T-cell (primary cell): ENCODE results near the gene PSMC3. TPM values are rescaled to one million over a fixed set of nuclear protein-coding genes. Genes with fewer than 3 reads are reported as not detected.

Experiments used
- ATAC-seq, 4 experiments: fragments of 200-7000 bp in 3 of 4; fragments of 150-1000 bp in 1 of 4; cut with Tn5 transposase; replicated peaks in 1 of 4; 1 replicate in 3 of 4; 2 replicates in 1 of 4; pipeline ENCODE4 v1.10.0; 2021; ENCODE audit warnings: moderate library complexity in 3 of 4, mild to moderate bottlenecking in 2 of 4, moderate number of reproducible peaks in 1 of 4
- CTCF ChIA-PET, 2 donors: fragments of 300-600 bp; sonication (Branson Sonifier 250); formaldehyde crosslinking; loops; one replicate each; lab custom pipeline; 2022; ENCODE audit warnings: antibody characterized with exemption in 2 of 2; lab: Charles Lee
- POLR2A ChIA-PET, 2 donors: fragments of 300-600 bp; sonication (Branson Sonifier 250); formaldehyde crosslinking; loops; one replicate each; lab custom pipeline; 2022; ENCODE audit warnings: antibody characterized with exemption in 2 of 2; lab: Charles Lee
- DNase-seq, 35 experiments: peaks; one replicate each; pipeline versions ENCODE4 v3.0.0 to v3.0.0-alpha.2; 2013 to 2023
- H3K27ac ChIP-seq: one replicate; pipeline ENCODE4 v1.5.1; 2013; ENCODE audit warnings: low read length
- H3K27me3 ChIP-seq, 2 experiments: replicated peaks in 1 of 2; 1 replicate in 1 of 2; 2 replicates in 1 of 2; pipeline versions ENCODE4 v1.6.1 to v1.7.0; 2013; ENCODE audit warnings: low read length in 1 of 2, mixed read lengths in 1 of 2; ENCODE audit not compliant: control insufficient read depth in 2 of 2, insufficient read depth in 2 of 2; ENCODE audit errors: extremely low read depth in 1 of 2
- H3K36me3 ChIP-seq, 2 donors: 1 replicate in 1 of 2; 2 replicates in 1 of 2; pipeline versions ENCODE4 v1.6.1 to v1.7.0; 2013; ENCODE audit warnings: low read length in 1 of 2; ENCODE audit not compliant: control insufficient read depth in 2 of 2, insufficient read depth in 1 of 2; ENCODE audit errors: extremely low read depth in 1 of 2
- H3K4me1 ChIP-seq, 2 experiments: 1 replicate in 1 of 2; 2 replicates in 1 of 2; pipeline versions ENCODE4 v1.6.1 to v1.7.0; 2013; ENCODE audit warnings: low read length in 2 of 2, mixed read lengths in 1 of 2; ENCODE audit not compliant: insufficient read depth in 2 of 2, control insufficient read depth in 1 of 2; ENCODE audit errors: extremely low read depth in 1 of 2
- H3K4me3 ChIP-seq, 2 donors: 1 replicate in 1 of 2; 2 replicates in 1 of 2; pipeline versions ENCODE4 v1.5.1 to v1.7.0; 2013; ENCODE audit warnings: mild to moderate bottlenecking in 2 of 2, low read length in 1 of 2, moderate library complexity in 1 of 2; ENCODE audit not compliant: control insufficient read depth in 1 of 2; ENCODE audit errors: extremely low read depth in 1 of 2
- H3K9me3 ChIP-seq: 2 replicates; pipeline ENCODE4 v1.7.0; 2013
- H3K27ac Mint-ChIP-seq, 2 donors: one replicate each; pipeline ENCODE4 v1.8.0; 2020 to 2021; ENCODE audit warnings: mild to moderate bottlenecking in 2 of 2, mixed read lengths in 2 of 2
- H3K27me3 Mint-ChIP-seq, 2 donors: one replicate each; pipeline ENCODE4 v1.8.0; 2021 to 2022; ENCODE audit warnings: mixed read lengths in 2 of 2
- H3K36me3 Mint-ChIP-seq: one replicate; pipeline ENCODE4 v1.8.0; 2021; ENCODE audit warnings: mixed read lengths
- H3K4me1 Mint-ChIP-seq, 3 donors: one replicate each; pipeline ENCODE4 v1.8.0; 2020 to 2022; ENCODE audit warnings: mixed read lengths in 3 of 3, mild to moderate bottlenecking in 1 of 3
- H3K4me3 Mint-ChIP-seq, 3 donors: one replicate each; pipeline ENCODE4 v1.8.0; 2020 to 2022; ENCODE audit warnings: mild to moderate bottlenecking in 3 of 3, mixed read lengths in 3 of 3, moderate library complexity in 3 of 3
- H3K9me3 Mint-ChIP-seq, 3 donors: one replicate each; pipeline ENCODE4 v1.8.0; 2020 to 2022; ENCODE audit warnings: mixed read lengths in 3 of 3
- WGBS: methylation state at CpG from one replicate; pipeline ENCODE4 v1.1.5; 2013; ENCODE audit warnings: missing lambda C conversion rate; ENCODE audit not compliant: insufficient coverage; 5-methylcytosine and 5-hydroxymethylcytosine counted together
- total RNA-seq, 35 experiments: library from RNA in 6 of 35; stranded (reverse) in 6 of 35; fragments of 120-200 nt in 1 of 35; gene quantifications; one replicate each; pipeline versions ENCODE4 v1.2.1 to v1.2.4 and lab custom pipeline; 2013 to 2026

The PSMC3 gene
- total RNA-seq, 5 donors from 2014 or later (not counting 1 experiment from before 2014, with no cell fraction given), result 48.6 to 64.4 (median 55.0) TPM

DNA sequence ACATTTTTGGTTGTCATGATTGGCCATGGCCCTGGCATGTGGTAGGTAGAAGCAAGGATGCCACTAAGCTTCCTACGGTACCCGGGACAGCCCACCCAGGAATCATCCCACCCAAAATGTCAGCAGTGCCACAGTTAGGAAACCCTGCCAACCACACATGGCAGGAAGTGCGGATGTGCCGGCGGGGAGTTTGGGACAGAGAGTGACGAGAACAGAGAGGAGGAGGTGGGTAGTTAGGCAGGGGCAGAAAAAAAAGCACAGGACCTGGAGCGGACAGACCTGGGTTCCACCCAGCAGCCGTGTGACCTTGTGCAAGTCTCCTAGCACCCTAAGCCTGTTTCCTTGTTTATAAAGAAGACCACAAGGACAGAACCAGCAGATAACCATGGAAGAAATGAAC is 51.2 kb downstream of the PSMC3 start:
- Histone ChIP-seq H3K9me3 (no peaks in the 10 kb centered on the region), H3K4me3 (no peak overlapping the region), H3K4me1 (peaks cover 0 to 13% of the 10 kb centered on the region in 2 experiments), H3K27ac (no peak overlapping the region), H3K36me3 (no peaks in the 10 kb centered on the region), H3K27me3 (no peaks in the 10 kb centered on the region)
- POLR2A ChIA-PET, result no interaction called here
- Mint-ChIP-seq H3K36me3 (no peaks in the 10 kb centered on the region), H3K4me1 (peaks cover 0 to 6% (median 2%) of the 10 kb centered on the region in 3 donors), H3K4me3 (peak overlapping the region in 1 of 3 donors; percentile 41), H3K27me3 (no peaks in the 10 kb centered on the region), H3K9me3 (no peaks in the 10 kb centered on the region), H3K27ac (no peak overlapping the region)
- CTCF ChIA-PET, result interaction anchor here (0.6 to 2.1 kb wide), 3 partner anchors 25 to 189 kb away, joined by 4 to 18 read pairs (median 12); no protein-coding TSS in a partner anchor
- no peak for DNase-seq
- ATAC-seq, result no peak
- WGBS, result no CpG with 5 or more reads among the region's 8 CpGs

DNA sequence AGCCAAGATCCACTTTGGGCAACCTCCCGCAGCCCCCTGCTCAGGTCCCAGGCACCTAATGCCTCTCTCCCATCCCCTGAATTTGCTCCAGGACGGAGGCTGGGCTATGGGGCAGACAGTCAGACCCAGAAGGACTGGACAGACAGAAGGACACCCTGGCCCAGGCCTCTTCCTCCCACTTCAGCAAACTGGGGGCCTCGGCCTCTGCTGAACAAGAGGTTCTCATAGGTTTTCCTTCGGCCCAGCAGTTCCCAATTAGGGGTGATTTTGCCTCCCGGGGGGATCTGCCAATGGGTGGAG is 51.6 kb downstream of the PSMC3 start:
- no peak overlapping the region for H3K4me3 ChIP-seq
- Mint-ChIP-seq H3K36me3 (no peaks in the 10 kb centered on the region), H3K27ac (no peak overlapping the region), H3K27me3 (no peaks in the 10 kb centered on the region), H3K9me3 (no peaks in the 10 kb centered on the region), H3K4me3 (no peak overlapping the region), H3K4me1 (peaks cover 3 to 8% (median 4%) of the 10 kb centered on the region in 3 donors)
- H3K27me3 ChIP-seq, result no peaks in the 10 kb centered on the region
- WGBS, result 96% methylated on average over 4 of the region's 5 CpGs
- no peak overlapping the region for H3K27ac ChIP-seq
- ChIA-PET POLR2A (no interaction called here), CTCF (interaction anchor here (0.6 to 2.6 kb wide), 15 partner anchors 25 to 416 kb away, joined by 3 to 22 read pairs (median 5); partner anchors contain the start of genes RAPSN (in 1 of the 2) and SLC39A13 (in 1 of the 2))
- peaks cover 0 to 13% of the 10 kb centered on the region in 2 experiments for H3K4me1 ChIP-seq
- H3K9me3 ChIP-seq, result no peaks in the 10 kb centered on the region
- no peak for DNase-seq
- no peaks in the 10 kb centered on the region for H3K36me3 ChIP-seq
- ATAC-seq, result no peak

- DNase-seq (peak; percentile 46 to 91 (median 79)), ATAC-seq (peak; percentile 89 to 97 (median 92))
- POLR2A ChIA-PET, result interaction anchor here in 1 of 2 donors (0.6 kb wide), 1 partner anchor 22 kb away, joined by 3 read pairs; no protein-coding TSS in a partner anchor
- Histone ChIP-seq H3K4me3 (no peak overlapping the region), H3K27me3 (no peaks in the 10 kb centered on the region), H3K36me3 (no peaks in the 10 kb centered on the region), H3K27ac (peak overlapping the region; percentile 20), H3K9me3 (no peaks in the 10 kb centered on the region), H3K4me1 (peaks cover 0 to 13% of the 10 kb centered on the region in 2 experiments)
- H3K27ac Mint-ChIP-seq, result peak overlapping the region; percentile 39 to 46
- no peaks in the 10 kb centered on the region for H3K9me3 Mint-ChIP-seq
- H3K36me3 Mint-ChIP-seq, result no peaks in the 10 kb centered on the region
- no peaks in the 10 kb centered on the region for H3K27me3 Mint-ChIP-seq
- WGBS, result 59% methylated on average over 10 of the region's 19 CpGs
- no peak overlapping the region for H3K4me3 Mint-ChIP-seq
- CTCF ChIA-PET, result interaction anchor here (0.6 to 2.6 kb wide), 18 partner anchors 26 to 415 kb away, joined by 3 to 22 read pairs (median 4); partner anchors contain the start of genes RAPSN (in 1 of the 2) and SLC39A13 (in 1 of the 2)
- peaks cover 5 to 11% (median 9%) of the 10 kb centered on the region in 3 donors for H3K4me1 Mint-ChIP-seq
Measured at GRCh38 chr11:47373876-47374719, 52.1 kb downstream of the PSMC3 start.

DNA sequence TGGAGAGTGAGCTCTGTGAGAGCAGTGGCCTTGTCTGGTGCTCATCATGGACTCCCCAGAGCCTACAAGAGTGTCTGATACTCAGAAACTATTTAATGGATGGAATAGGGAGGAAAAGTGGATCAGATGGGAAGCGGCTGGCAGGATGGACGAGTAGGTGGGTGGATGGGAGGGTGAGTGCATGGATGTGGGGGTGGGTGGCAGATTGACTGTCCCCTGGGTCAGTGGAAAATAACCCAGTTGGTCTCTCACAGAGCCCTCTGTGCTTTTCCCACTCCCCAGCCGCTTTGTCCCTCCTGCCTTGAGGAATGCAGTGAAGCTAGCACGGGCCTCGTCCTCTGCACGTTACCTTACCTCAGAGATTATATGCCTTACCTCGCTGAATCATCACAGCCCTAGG is 53.8 kb downstream of the PSMC3 start:
- H3K27me3 ChIP-seq, result peaks cover 0 to 2% of the 10 kb centered on the region in 2 experiments
- Mint-ChIP-seq H3K27me3 (no peaks in the 10 kb centered on the region), H3K36me3 (no peaks in the 10 kb centered on the region), H3K4me1 (peaks cover 5 to 11% (median 10%) of the 10 kb centered on the region in 3 donors), H3K27ac (no peak overlapping the region), H3K9me3 (no peaks in the 10 kb centered on the region), H3K4me3 (no peak overlapping the region)
- 88% methylated on average over 6 of the region's 7 CpGs for WGBS
- ATAC-seq, result no peak
- DNase-seq, result no peak
- CTCF ChIA-PET, result interaction anchor here (0.6 to 2.6 kb wide), 5 partner anchors 24 to 190 kb away, joined by 3 to 22 read pairs (median 5); no protein-coding TSS in a partner anchor
- H3K36me3 ChIP-seq, result no peaks in the 10 kb centered on the region
- H3K4me1 ChIP-seq, result peaks cover 0 to 8% of the 10 kb centered on the region in 2 experiments
- no peak overlapping the region for H3K27ac ChIP-seq
- POLR2A ChIA-PET, result interaction anchor here (0.6 kb wide), 2 partner anchors 109 to 1527 kb away, joined by 3 to 4 read pairs; no protein-coding TSS in a partner anchor
- no peaks in the 10 kb centered on the region for H3K9me3 ChIP-seq
- H3K4me3 ChIP-seq, result no peak overlapping the region

- Histone ChIP-seq H3K4me3 (no peak overlapping the region), H3K9me3 (no peaks in the 10 kb centered on the region), H3K27me3 (peaks cover 0 to 5% of the 10 kb centered on the region in 2 experiments), H3K27ac (no peak overlapping the region), H3K4me1 (peaks cover 0 to 8% of the 10 kb centered on the region in 2 experiments), H3K36me3 (no peaks in the 10 kb centered on the region)
- no peaks in the 10 kb centered on the region for H3K27me3 Mint-ChIP-seq
- no CpG with 5 or more reads among the region's 3 CpGs for WGBS
- ChIA-PET POLR2A (interaction anchor here in 1 of 2 donors (0.6 kb wide), 1 partner anchor 874 kb away, joined by 3 read pairs; no protein-coding TSS in a partner anchor), CTCF (no interaction called here)
- H3K27ac Mint-ChIP-seq, result no peak overlapping the region
- H3K9me3 Mint-ChIP-seq, result no peaks in the 10 kb centered on the region
- H3K4me3 Mint-ChIP-seq, result no peak overlapping the region
- peaks cover 5 to 10% (median 9%) of the 10 kb centered on the region in 3 donors for H3K4me1 Mint-ChIP-seq
- no peak for ATAC-seq
- H3K36me3 Mint-ChIP-seq, result no peaks in the 10 kb centered on the region
- no peak for DNase-seq
Measured at GRCh38 chr11:47369676-47370075, 56.6 kb downstream of the PSMC3 start.
